Mammary epithelial cell (primary cell): Measurements from ENCODE around the gene TACC2.

ENCODE experiments used
- EZH2 ChIP-seq: IDR thresholded peaks from 2 replicates; pipeline ENCODE4 v1.6.1; 2012; ENCODE audit warnings: low read length, inconsistent platforms, borderline replicate concordance
- TF ChIP-seq, protein P1 (sequence below), 2 donors: IDR thresholded peaks in 1 of 2; conservative IDR thresholded peaks in 1 of 2; 2 replicates each; pipeline ENCODE4 v1.5.1; 2011 to 2012; ENCODE audit warnings: inconsistent platforms in 2 of 2, low read length in 2 of 2, mild to moderate bottlenecking in 2 of 2, control low read depth in 1 of 2, low read depth in 1 of 2; ENCODE audit not compliant: insufficient read depth in 1 of 2; ENCODE audit errors: extremely low read depth in 1 of 2

DNA sequence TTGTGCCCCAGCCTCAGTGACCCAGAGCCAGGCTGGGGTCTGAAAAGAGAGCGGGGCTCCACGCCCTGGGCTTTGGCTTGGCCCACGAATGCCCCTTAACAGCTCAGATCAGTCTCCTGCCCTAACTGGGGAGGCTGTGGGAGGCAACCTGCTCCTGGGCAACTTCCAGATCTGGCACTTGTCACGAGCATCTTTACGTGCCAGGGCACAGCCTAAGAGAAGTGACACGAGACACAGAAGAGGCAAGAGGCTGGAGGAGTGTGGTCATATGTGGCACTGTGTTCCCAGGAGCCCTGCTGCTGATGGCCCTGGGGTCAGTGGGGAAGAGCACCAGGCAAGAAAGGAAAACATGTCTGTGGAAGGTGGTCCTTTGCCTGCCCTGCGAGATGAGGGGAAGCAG, 184.4 kb downstream of the TACC2 start:
- TF ChIP-seq, protein P1, sequence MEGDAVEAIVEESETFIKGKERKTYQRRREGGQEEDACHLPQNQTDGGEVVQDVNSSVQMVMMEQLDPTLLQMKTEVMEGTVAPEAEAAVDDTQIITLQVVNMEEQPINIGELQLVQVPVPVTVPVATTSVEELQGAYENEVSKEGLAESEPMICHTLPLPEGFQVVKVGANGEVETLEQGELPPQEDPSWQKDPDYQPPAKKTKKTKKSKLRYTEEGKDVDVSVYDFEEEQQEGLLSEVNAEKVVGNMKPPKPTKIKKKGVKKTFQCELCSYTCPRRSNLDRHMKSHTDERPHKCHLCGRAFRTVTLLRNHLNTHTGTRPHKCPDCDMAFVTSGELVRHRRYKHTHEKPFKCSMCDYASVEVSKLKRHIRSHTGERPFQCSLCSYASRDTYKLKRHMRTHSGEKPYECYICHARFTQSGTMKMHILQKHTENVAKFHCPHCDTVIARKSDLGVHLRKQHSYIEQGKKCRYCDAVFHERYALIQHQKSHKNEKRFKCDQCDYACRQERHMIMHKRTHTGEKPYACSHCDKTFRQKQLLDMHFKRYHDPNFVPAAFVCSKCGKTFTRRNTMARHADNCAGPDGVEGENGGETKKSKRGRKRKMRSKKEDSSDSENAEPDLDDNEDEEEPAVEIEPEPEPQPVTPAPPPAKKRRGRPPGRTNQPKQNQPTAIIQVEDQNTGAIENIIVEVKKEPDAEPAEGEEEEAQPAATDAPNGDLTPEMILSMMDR (conservative IDR thresholded peaks at IDR 0.05 in 1 of 2, IDR thresholded peaks at IDR 0.05 in 1 of 2; ENCODE audit: extremely low read depth in 1 of 2, insufficient read depth in 1 of 2, low read depth in 1 of 2, low read length in 2 of 2), result no peak
- no peak for TF ChIP-seq EZH2
